H9 (cell line): Measurements from ENCODE around the gene PPP1R26. TPM values are rescaled to one million over a fixed set of nuclear protein-coding genes. Genes with fewer than 3 reads are reported as not detected.
"Not testable (repeated sequence)": the region's sequence is repeated elsewhere in the genome, so short reads cannot be mapped to it uniquely, and the experiment has no call there.

Experiments used
- DNase-seq: peaks from one replicate; pipeline ENCODE4 v3.0.0-alpha.2; 2017
- H2AFZ ChIP-seq: one replicate; pipeline ENCODE4 v1.6.1; 2013; ENCODE audit warnings: mild to moderate bottlenecking, low read length, control low read depth, moderate library complexity
- H2AK5ac ChIP-seq: 2 replicates; pipeline ENCODE4 v1.6.1; 2013; ENCODE audit warnings: low read length, control low read depth, mixed read lengths; ENCODE audit not compliant: insufficient read length
- H2BK120ac ChIP-seq: one replicate; pipeline ENCODE4 v1.6.1; 2013; ENCODE audit warnings: low read depth, mild to moderate bottlenecking, low read length, control low read depth, inconsistent platforms; ENCODE audit not compliant: poor library complexity, severe bottlenecking
- H2BK12ac ChIP-seq: 2 replicates; pipeline ENCODE4 v1.6.1; 2013; ENCODE audit warnings: low read length, control low read depth, mixed read lengths, low read depth; ENCODE audit not compliant: insufficient read length
- H2BK15ac ChIP-seq: 2 replicates; pipeline ENCODE4 v1.6.1; 2013; ENCODE audit warnings: low read depth, low read length, control low read depth
- H2BK20ac ChIP-seq: one replicate; pipeline ENCODE4 v1.6.1; 2013; ENCODE audit warnings: low read depth, mild to moderate bottlenecking, low read length, control low read depth, inconsistent platforms; ENCODE audit not compliant: poor library complexity, severe bottlenecking
- H2BK5ac ChIP-seq: 2 replicates; pipeline ENCODE4 v1.6.1; 2013; ENCODE audit warnings: low read length, control low read depth, mixed read lengths; ENCODE audit not compliant: insufficient read length
- H3K14ac ChIP-seq: 2 replicates; pipeline ENCODE4 v1.6.1; 2013; ENCODE audit warnings: low read length, control low read depth; ENCODE audit not compliant: insufficient read depth
- H3K18ac ChIP-seq: 2 replicates; pipeline ENCODE4 v1.6.1; 2013; ENCODE audit warnings: low read depth, mild to moderate bottlenecking, mixed read lengths, low read length, control low read depth; ENCODE audit not compliant: insufficient read length
- H3K23ac ChIP-seq: 2 replicates; pipeline ENCODE4 v1.6.1; 2013; ENCODE audit warnings: low read length, control low read depth, mixed read lengths, low read depth; ENCODE audit not compliant: insufficient read length
- H3K23me2 ChIP-seq: 2 replicates; pipeline ENCODE4 v1.6.1; 2013; ENCODE audit warnings: low read depth, mild to moderate bottlenecking, mixed read lengths, low read length, control low read depth; ENCODE audit not compliant: insufficient read length, poor library complexity, severe bottlenecking
- H3K27ac ChIP-seq: 2 replicates; pipeline ENCODE4 v1.5.1; 2013; ENCODE audit warnings: low read length, control low read depth, mixed read lengths, low read depth; ENCODE audit not compliant: insufficient read length
- H3K27me3 ChIP-seq: 2 replicates; pipeline ENCODE4 v1.6.1; 2013; ENCODE audit warnings: low read length, control low read depth, inconsistent platforms; ENCODE audit not compliant: insufficient read depth
- H3K4ac ChIP-seq: 2 replicates; pipeline ENCODE4 v1.6.1; 2013; ENCODE audit warnings: low read depth, mild to moderate bottlenecking, control low read depth, inconsistent platforms, low read length, moderate library complexity
- H3K4me1 ChIP-seq: 2 replicates; pipeline ENCODE4 v1.6.1; 2013; ENCODE audit warnings: low read length, control low read depth, inconsistent platforms; ENCODE audit not compliant: insufficient read depth
- H3K4me2 ChIP-seq: 2 replicates; pipeline ENCODE4 v1.6.1; 2013; ENCODE audit warnings: low read length, control low read depth, mixed read lengths; ENCODE audit not compliant: insufficient read length, insufficient read depth
- H3K56ac ChIP-seq: 2 replicates; pipeline ENCODE4 v1.6.1; 2013; ENCODE audit warnings: low read depth, mild to moderate bottlenecking, mixed read lengths, low read length, control low read depth; ENCODE audit not compliant: insufficient read length
- H3K79me1 ChIP-seq: 2 replicates; pipeline ENCODE4 v1.6.1; 2013; ENCODE audit warnings: low read depth, mild to moderate bottlenecking, moderate library complexity, low read length, control low read depth, inconsistent platforms; ENCODE audit not compliant: insufficient read depth, poor library complexity, severe bottlenecking
- H3K79me2 ChIP-seq: 2 replicates; pipeline ENCODE4 v1.6.1; 2013; ENCODE audit warnings: low read length, control low read depth, inconsistent platforms; ENCODE audit not compliant: insufficient read depth
- H3K9ac ChIP-seq: 2 replicates; pipeline ENCODE4 v1.6.1; 2013; ENCODE audit warnings: low read length, control low read depth, mixed read lengths; ENCODE audit not compliant: insufficient read length; ENCODE audit errors: extremely low read depth
- H3K9me3 ChIP-seq: one replicate; pipeline ENCODE4 v1.6.1; 2013; ENCODE audit warnings: low read depth, low read length, inconsistent platforms; ENCODE audit not compliant: control insufficient read depth
- H3T11ph ChIP-seq: one replicate; pipeline ENCODE4 v1.6.1; 2013; ENCODE audit warnings: mild to moderate bottlenecking, low read length, control low read depth, inconsistent platforms
- H4K20me1 ChIP-seq: one replicate; pipeline ENCODE4 v1.6.1; 2013; ENCODE audit not compliant: control insufficient read depth, insufficient read length, insufficient read depth
- H4K5ac ChIP-seq: 2 replicates; pipeline ENCODE4 v1.6.1; 2013; ENCODE audit warnings: low read depth, mild to moderate bottlenecking, mixed read lengths, low read length, control low read depth; ENCODE audit not compliant: insufficient read length
- H4K8ac ChIP-seq: replicated peaks from 2 replicates; pipeline ENCODE4 v1.6.1; 2013; ENCODE audit warnings: low read length, control low read depth, mixed read lengths, low read depth; ENCODE audit not compliant: insufficient read length
- H4K91ac ChIP-seq: 2 replicates; pipeline ENCODE4 v1.6.1; 2013; ENCODE audit warnings: low read depth, mild to moderate bottlenecking, moderate library complexity, mixed read lengths, low read length, control low read depth; ENCODE audit not compliant: insufficient read length
- H3K27ac Mint-ChIP-seq, 3 experiments: 2 replicates in 2 of 3; 3 replicates in 1 of 3; pipeline ENCODE4 v1.8.0; 2020 to 2021; ENCODE audit warnings: mixed read lengths in 3 of 3, mild to moderate bottlenecking in 1 of 3, moderate library complexity in 1 of 3
- H3K27me3 Mint-ChIP-seq: 2 replicates; pipeline ENCODE4 v1.8.0; 2021; ENCODE audit warnings: low read depth, mild to moderate bottlenecking, moderate library complexity, mixed read lengths
- H3K36me3 Mint-ChIP-seq, 3 experiments: 2 replicates in 2 of 3; 3 replicates in 1 of 3; pipeline ENCODE4 v1.8.0; 2020 to 2021; ENCODE audit warnings: low read depth in 3 of 3, mixed read lengths in 3 of 3; ENCODE audit not compliant: insufficient read depth in 1 of 3
- H3K4me1 Mint-ChIP-seq, 2 experiments: 2 replicates each; pipeline ENCODE4 v1.8.0; 2020; ENCODE audit warnings: mixed read lengths in 2 of 2
- H3K4me3 Mint-ChIP-seq, 2 experiments: 2 replicates in 1 of 2; 3 replicates in 1 of 2; pipeline ENCODE4 v1.8.0; 2020 to 2021; ENCODE audit warnings: mild to moderate bottlenecking in 2 of 2, mixed read lengths in 2 of 2, moderate library complexity in 1 of 2
- H3K9me3 Mint-ChIP-seq, 2 experiments: 2 replicates in 1 of 2; 3 replicates in 1 of 2; pipeline ENCODE4 v1.8.0; 2020; ENCODE audit warnings: mild to moderate bottlenecking in 2 of 2, mixed read lengths in 2 of 2, moderate library complexity in 1 of 2
- CTCF ChIP-seq: fragments of 200-600 bp; sonication (generic); conservative IDR thresholded peaks from 3 replicates; pipeline ENCODE4 v1.8.0; 2021; ENCODE audit warnings: antibody characterized with exemption, mild to moderate bottlenecking
- WGBS: extraction: QIAGEN DNeasy Blood & Tissue Kit; methylation state at CpG from one replicate; pipeline ENCODE4 v1.1.7; 2013; ENCODE audit warnings: missing lambda C conversion rate, low lambda C conversion rate, mixed read lengths; ENCODE audit not compliant: insufficient read length; ENCODE audit errors: extremely low coverage; 5-methylcytosine and 5-hydroxymethylcytosine counted together
- total RNA-seq: library from RNA; stranded (reverse); gene quantifications from 2 replicates; pipeline ENCODE4 v1.2.1, GENCODE V29; 2021

The PPP1R26 gene
- total RNA-seq, 1 experiment from 2014 or later = 38.0 TPM

DNA sequence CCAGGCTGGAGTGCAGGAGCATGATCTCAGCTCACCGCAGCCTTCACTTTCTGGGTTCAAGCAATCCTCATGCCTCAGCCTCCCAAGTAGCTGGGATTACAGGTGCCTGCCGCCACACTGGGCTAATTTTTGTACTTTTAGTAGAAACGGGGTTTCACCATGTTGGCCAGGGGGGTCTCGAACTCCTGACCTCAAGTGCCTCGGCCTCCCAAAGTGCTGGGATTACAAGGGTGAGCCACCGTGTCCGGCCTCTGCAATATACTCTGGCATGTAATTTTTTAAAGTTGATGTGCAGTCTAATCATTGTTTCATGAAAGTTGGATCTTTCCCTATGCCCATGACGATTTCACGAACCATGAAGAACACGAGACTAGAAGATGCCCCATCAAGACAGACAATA, 28.6 kb upstream of the PPP1R26 start:
- H4K8ac ChIP-seq = no peak overlapping the region
- DNase-seq = no peak
- no peaks in the 10 kb centered on the region for H3K27me3 ChIP-seq
- no peak overlapping the region for H3K18ac ChIP-seq
- H3K27me3 Mint-ChIP-seq = peaks cover 2% of the 10 kb centered on the region; the same call in 1 of the 2 replicates
- no peak overlapping the region for H2BK20ac ChIP-seq
- no peak overlapping the region for H3K27ac Mint-ChIP-seq
- no peaks in the 10 kb centered on the region; the same call in 1 of the 2 replicates for H3K4me1 ChIP-seq
- H4K91ac ChIP-seq = no peak overlapping the region
- H3K9ac ChIP-seq = no peak overlapping the region
- H4K5ac ChIP-seq = no peak overlapping the region
- H3K23me2 ChIP-seq = no peaks in the 10 kb centered on the region
- H2BK12ac ChIP-seq = no peak overlapping the region
- TF ChIP-seq CTCF = no peak
- no peaks in the 10 kb centered on the region; a peak in 1 of 7 replicates for H3K36me3 Mint-ChIP-seq
- H2AFZ ChIP-seq = no peak overlapping the region
- no peak overlapping the region for H3K4ac ChIP-seq
- no peak overlapping the region for H2BK5ac ChIP-seq
- H2BK120ac ChIP-seq = no peak overlapping the region
- no peak overlapping the region for H3T11ph ChIP-seq
- no peak overlapping the region for H3K27ac ChIP-seq
- H3K23ac ChIP-seq = no peak overlapping the region
- H3K9me3 ChIP-seq = no peaks in the 10 kb centered on the region
- no peak overlapping the region for H3K14ac ChIP-seq
- WGBS = no CpG with 5 or more reads among the region's 10 CpGs
- H3K79me1 ChIP-seq = no peaks in the 10 kb centered on the region
- peaks cover 5 to 17% of the 10 kb centered on the region in 2 experiments for H3K4me1 Mint-ChIP-seq
- H3K4me3 Mint-ChIP-seq = no peak overlapping the region
- H3K9me3 Mint-ChIP-seq = peaks cover 3 to 8% of the 10 kb centered on the region in 2 experiments; a peak in 3 of 5 replicates
- H2AK5ac ChIP-seq = no peak overlapping the region
- no peak overlapping the region for H3K56ac ChIP-seq
- H3K79me2 ChIP-seq = no peaks in the 10 kb centered on the region; the same call in 1 of the 2 replicates
- no peak overlapping the region for H3K4me2 ChIP-seq
- H4K20me1 ChIP-seq = no peaks in the 10 kb centered on the region
- H2BK15ac ChIP-seq = no peak overlapping the region

DNA sequence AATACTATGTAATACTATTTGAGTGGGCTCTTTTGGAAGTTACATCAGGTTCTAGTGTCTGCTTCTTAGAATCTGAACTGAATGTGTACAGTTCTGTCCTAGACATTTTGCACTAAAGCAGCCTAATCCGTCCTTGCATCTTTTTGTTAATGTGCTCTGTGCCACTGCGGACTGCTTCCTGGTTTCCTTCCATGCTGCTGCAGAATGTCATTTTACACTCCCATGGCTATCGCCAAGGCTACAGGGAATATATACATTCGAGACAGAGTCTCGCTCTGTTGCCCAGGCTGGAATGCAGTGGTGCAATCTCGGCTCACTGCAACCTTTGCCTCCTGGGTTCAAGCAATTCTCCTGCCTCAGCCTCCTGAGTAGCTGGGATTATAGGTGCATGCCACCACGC, 27.7 kb upstream of the PPP1R26 start:
- not testable (repeated sequence) for H3K27ac ChIP-seq, H3K4me2 ChIP-seq, H3K27me3 Mint-ChIP-seq, H3K27me3 ChIP-seq, H3K4ac ChIP-seq, H3K79me1 ChIP-seq, H3K9me3 ChIP-seq, H3K23me2 ChIP-seq, H4K20me1 ChIP-seq, H3K56ac ChIP-seq, H4K91ac ChIP-seq, H3K79me2 ChIP-seq, H2AK5ac ChIP-seq, H3K36me3 Mint-ChIP-seq, H3K4me3 Mint-ChIP-seq, H3K4me1 ChIP-seq, H3K23ac ChIP-seq, H2BK120ac ChIP-seq, H3K9ac ChIP-seq, H2AFZ ChIP-seq, H2BK12ac ChIP-seq, H3K18ac ChIP-seq, H4K5ac ChIP-seq, H2BK15ac ChIP-seq, H3K14ac ChIP-seq, H4K8ac ChIP-seq, H2BK20ac ChIP-seq, H3K9me3 Mint-ChIP-seq, DNase-seq, H3K27ac Mint-ChIP-seq, H2BK5ac ChIP-seq, H3T11ph ChIP-seq
- H3K4me1 Mint-ChIP-seq = peaks cover 5 to 20% of the 10 kb centered on the region in 2 experiments
- WGBS = no CpG with 5 or more reads among the region's 7 CpGs
